ENCODE measurements around the gene SARNP.

SARNP gene

GRCh38 chr12:55743406-55744339, 73.9 kb downstream of the SARNP start:
- Histone ChIP-seq H3F3A (ENCODE audit: insufficient read depth) (peaks cover 13% of the 10 kb centered on the region), H3K4me3 (ENCODE audit: insufficient read depth, low read length, poor library complexity, severe bottlenecking) (peak overlapping the region; percentile 72), H3K27me3 (ENCODE audit: low read length) (no peaks in the 10 kb centered on the region), H3K79me2 (ENCODE audit: insufficient read depth, low read length) (no peaks in the 10 kb centered on the region), H3K27ac (ENCODE audit: low read depth, low read length) (no peak overlapping the region), H3K9ac (ENCODE audit: low read length) (peak overlapping the region; percentile 65), H2AFZ (ENCODE audit: low read depth, low read length, severe bottlenecking) (peak overlapping the region; percentile 78), H4K20me1 (ENCODE audit: low read depth, low read length) (no peaks in the 10 kb centered on the region), H3K4me2 (ENCODE audit: low read depth, low read length, poor library complexity, severe bottlenecking) (peak overlapping the region; percentile 57), H3K9me3 (ENCODE audit: insufficient read depth, low read length) (no peaks in the 10 kb centered on the region), H3K36me3 (ENCODE audit: low read length) (no peaks in the 10 kb centered on the region), H3K9me2 (replicated peaks; ENCODE audit: insufficient read depth, low read length) (no peaks in the 10 kb centered on the region)
- TF ChIP-seq CTCF (IDR thresholded peaks at IDR 0.05; ENCODE audit: insufficient read depth, low read length, poor library complexity, severe bottlenecking) (no peak), EZH2phosphoT487 (conservative IDR thresholded peaks at IDR 0.05; ENCODE audit: low read length) (no peak)

GRCh38 chr12:55742719-55743405, 74.7 kb downstream of the SARNP start, which contains the start of gene GDF11:
GDF11 (plus strand) TSS chr12:55743122; CDS start chr12:55743317, 195 bp downstream.
- H3K27me3 ChIP-seq (ENCODE audit: low read length), result no peaks in the 10 kb centered on the region
- H2AFZ ChIP-seq (ENCODE audit: low read depth, low read length, severe bottlenecking), result peak within 1 kb of the TSS; percentile 95
- no peak within 1 kb of the TSS for H3K27ac ChIP-seq (ENCODE audit: low read depth, low read length)
- no peak for TF ChIP-seq CTCF (IDR thresholded peaks at IDR 0.05; ENCODE audit: insufficient read depth, low read length, poor library complexity, severe bottlenecking)
- TF ChIP-seq EZH2phosphoT487 (conservative IDR thresholded peaks at IDR 0.05; ENCODE audit: low read length), result no peak
- no peaks in the 10 kb centered on the region for H3K9me2 ChIP-seq (replicated peaks; ENCODE audit: insufficient read depth, low read length)
- H3F3A ChIP-seq (ENCODE audit: insufficient read depth), result peaks cover 13% of the 10 kb centered on the region
- H4K20me1 ChIP-seq (ENCODE audit: low read depth, low read length), result no peaks in the 10 kb centered on the region
- H3K36me3 ChIP-seq (ENCODE audit: low read length), result no peaks in the 10 kb centered on the region
- peak within 1 kb of the TSS; percentile 70 for H3K4me2 ChIP-seq (ENCODE audit: low read depth, low read length, poor library complexity, severe bottlenecking)
- H3K9ac ChIP-seq (ENCODE audit: low read length), result peak within 1 kb of the TSS; percentile 65
- H3K79me2 ChIP-seq (ENCODE audit: insufficient read depth, low read length), result no peaks in the 10 kb centered on the region
- H3K4me3 ChIP-seq (ENCODE audit: insufficient read depth, low read length, poor library complexity, severe bottlenecking), result peak within 1 kb of the TSS; percentile 72
- no peaks in the 10 kb centered on the region for H3K9me3 ChIP-seq (ENCODE audit: insufficient read depth, low read length)

- H3K36me3 ChIP-seq (ENCODE audit: low read length), result no peaks in the 10 kb centered on the region
- peak overlapping the region; percentile 47; the same call in 1 of the 2 replicates for H3K9ac ChIP-seq (ENCODE audit: low read length)
- H3K4me2 ChIP-seq (ENCODE audit: low read depth, low read length, poor library complexity, severe bottlenecking), result peak overlapping the region; percentile 70
- H3K27ac ChIP-seq (ENCODE audit: low read depth, low read length), result no peak overlapping the region
- H2AFZ ChIP-seq (ENCODE audit: low read depth, low read length, severe bottlenecking), result peak overlapping the region; percentile 95
- H3K79me2 ChIP-seq (ENCODE audit: insufficient read depth, low read length), result no peaks in the 10 kb centered on the region
- peaks cover 13% of the 10 kb centered on the region for H3F3A ChIP-seq (ENCODE audit: insufficient read depth)
- H3K9me2 ChIP-seq (replicated peaks; ENCODE audit: insufficient read depth, low read length), result no peaks in the 10 kb centered on the region
- H3K27me3 ChIP-seq (ENCODE audit: low read length), result no peaks in the 10 kb centered on the region
- no peaks in the 10 kb centered on the region for H4K20me1 ChIP-seq (ENCODE audit: low read depth, low read length)
- no peak overlapping the region for H3K4me3 ChIP-seq (ENCODE audit: insufficient read depth, low read length, poor library complexity, severe bottlenecking)
- no peak for TF ChIP-seq CTCF (IDR thresholded peaks at IDR 0.05; ENCODE audit: insufficient read depth, low read length, poor library complexity, severe bottlenecking)
- no peak for TF ChIP-seq EZH2phosphoT487 (conservative IDR thresholded peaks at IDR 0.05; ENCODE audit: low read length)
- no peaks in the 10 kb centered on the region for H3K9me3 ChIP-seq (ENCODE audit: insufficient read depth, low read length)
Measured at GRCh38 chr12:55741931-55742680, 75.4 kb downstream of the SARNP start.
